K562 (cell line): ENCODE measurements around the gene ANO10. TPM values are rescaled to one million over a fixed set of nuclear protein-coding genes. Genes with fewer than 3 reads are reported as not detected.

ENCODE experiments used
- ATAC-seq: fragments of 200-7000 bp; cut with Tn5 transposase; 3 replicates; pipeline ENCODE4 v1.9.1; 2020; ENCODE audit warnings: moderate library complexity
- BruUV-seq: library from RNA; stranded (reverse); fragments of 400-500 nt; replicated peaks from 2 replicates; lab custom pipeline; 2021; lab: Mats Ljungman, UMichigan
- CTCF ChIA-PET: fragments of 300-600 bp; formaldehyde crosslinking; extraction: SDS; loops from one replicate; lab custom pipeline; 2021; ENCODE audit warnings: low intra/inter-chr PET ratio; lab: Yijun Ruan, JAX
- POLR2A ChIA-PET: fragments of 300-600, 350-650 bp; sonication (Branson Sonifier 250); formaldehyde crosslinking; extraction: SDS; loops from one replicate; lab custom pipeline; 2021; ENCODE audit warnings: antibody characterized with exemption, inconsistent platforms; lab: Yijun Ruan, JAX
- DNase-seq, 4 experiments: peaks; one replicate each; pipeline versions ENCODE4 v3.0.0 to v3.0.0-alpha.2; 2011 to 2018; ENCODE audit warnings: low spot score in 3 of 4, mixed read lengths in 3 of 4; ENCODE audit errors: extremely low read depth in 1 of 4
- FAIRE-seq: peaks from 2 replicates; lab custom pipeline; 2011; peaks lifted over from hg19 to GRCh38; lab: Jason Lieb, UNC
- H2AFZ ChIP-seq: 2 replicates; pipeline ENCODE4 v1.6.0; 2011; ENCODE audit warnings: low read depth, low read length, control low read depth, inconsistent platforms
- H3K27ac ChIP-seq: fragments of 200-600 bp; 3 replicates; pipeline ENCODE4 v1.8.0; 2011; ENCODE audit warnings: low read depth, mild to moderate bottlenecking, control low read depth, inconsistent platforms, low read length, moderate library complexity, mixed read lengths; ENCODE audit errors: extremely low read depth
- H3K27me3 ChIP-seq, 2 experiments: fragments of 300-600 bp in 1 of 2; 2 replicates in 1 of 2; 3 replicates in 1 of 2; pipeline versions ENCODE4 v1.6.0 to v1.8.0; 2011; ENCODE audit warnings: inconsistent platforms in 2 of 2, low read length in 2 of 2, mild to moderate bottlenecking in 1 of 2, mixed read lengths in 1 of 2, moderate library complexity in 1 of 2; ENCODE audit not compliant: control insufficient read depth in 2 of 2, insufficient read depth in 2 of 2
- H3K36me3 ChIP-seq: fragments of 300-600 bp; 3 replicates; pipeline ENCODE4 v1.8.0; 2011; ENCODE audit warnings: mild to moderate bottlenecking, low read length, inconsistent platforms; ENCODE audit not compliant: control insufficient read depth, insufficient read depth
- H3K4me1 ChIP-seq, 2 experiments: fragments of 200-600 bp in 1 of 2; replicated peaks in 1 of 2; 2 replicates in 1 of 2; 3 replicates in 1 of 2; pipeline versions ENCODE4 v1.5.1 to v1.8.0; 2011; ENCODE audit warnings: inconsistent platforms in 2 of 2, low read length in 2 of 2, mild to moderate bottlenecking in 1 of 2, mixed read lengths in 1 of 2, moderate library complexity in 1 of 2; ENCODE audit not compliant: control insufficient read depth in 2 of 2, insufficient read depth in 2 of 2
- H3K4me2 ChIP-seq: 2 replicates; pipeline ENCODE4 v1.6.1; 2011; ENCODE audit warnings: low read length, control low read depth, inconsistent platforms, mixed read lengths; ENCODE audit not compliant: insufficient read depth
- H3K4me3 ChIP-seq: fragments of 200-600 bp; sonication (generic), shearing (Covaris generic); 2 replicates; pipeline ENCODE4 v1.5.1; 2016; ENCODE audit warnings: control low read depth, inconsistent platforms
- H3K79me2 ChIP-seq: fragments of 200-600 bp; 3 replicates; pipeline ENCODE4 v1.8.0; 2011; ENCODE audit warnings: low read length, inconsistent platforms; ENCODE audit not compliant: control insufficient read depth, insufficient read depth
- H3K9ac ChIP-seq, 2 experiments: 2 replicates each; pipeline versions ENCODE4 v1.6.0 to v1.6.1; 2011; ENCODE audit warnings: low read depth in 2 of 2, low read length in 2 of 2, control low read depth in 1 of 2, inconsistent platforms in 1 of 2, mild to moderate bottlenecking in 1 of 2, mixed read lengths in 1 of 2; ENCODE audit not compliant: insufficient read depth in 1 of 2
- H3K9me1 ChIP-seq: one replicate; pipeline ENCODE4 v1.6.0; 2011; ENCODE audit warnings: inconsistent platforms, mild to moderate bottlenecking, low read length, moderate library complexity; ENCODE audit not compliant: control insufficient read depth, insufficient read depth
- H3K9me3 ChIP-seq: replicated peaks from 2 replicates; pipeline ENCODE4 v1.5.1; 2011; ENCODE audit warnings: low read depth, low read length, inconsistent platforms; ENCODE audit not compliant: control insufficient read depth, insufficient read depth
- H4K20me1 ChIP-seq: replicated peaks from 2 replicates; pipeline ENCODE4 v1.6.1; 2011; ENCODE audit warnings: low read length, inconsistent platforms, mixed read lengths; ENCODE audit not compliant: control insufficient read depth, insufficient read depth
- CEBPG ChIP-seq, 3 experiments: fragments of 200-800 bp in 1 of 3; sonication (Bioruptor generic) in 1 of 3; sonication (generic) in 1 of 3; formaldehyde crosslinking in 1 of 3; IDR thresholded peaks in 2 of 3; conservative IDR thresholded peaks in 1 of 3; 2 replicates each; pipeline versions ENCODE4 v1.6.1 to v1.8.0; 2016 to 2022; ENCODE audit warnings: missing compliant biosample characterization in 2 of 3, missing genetic modification characterization in 2 of 3, mild to moderate bottlenecking in 1 of 3, missing genetic modification reagents in 1 of 3
- CSDE1 ChIP-seq, 2 experiments: fragments of 450-650 bp; IDR thresholded peaks; 2 replicates each; pipeline ENCODE4 v1.6.1; 2016; ENCODE audit warnings: mild to moderate bottlenecking in 1 of 2
- CUX1 ChIP-seq: fragments of 200-800 bp; sonication (Bioruptor generic); IDR thresholded peaks from 2 replicates; pipeline ENCODE4 v1.6.1; 2016; ENCODE audit warnings: missing genetic modification characterization, missing compliant biosample characterization
- FOXA1 ChIP-seq: fragments of 450-650 bp; IDR thresholded peaks from 2 replicates; pipeline ENCODE4 v1.6.1; 2016; ENCODE audit warnings: mild to moderate bottlenecking, borderline replicate concordance
- NELFE ChIP-seq: IDR thresholded peaks from 2 replicates; pipeline ENCODE4 v1.6.1; 2011; ENCODE audit warnings: mild to moderate bottlenecking; ENCODE audit not compliant: insufficient read depth, insufficient read length
- OTX1 ChIP-seq: fragments of 450-650 bp; formaldehyde crosslinking; IDR thresholded peaks from 2 replicates; pipeline ENCODE4 v1.4.0; 2022; ENCODE audit warnings: mild to moderate bottlenecking
- PHF8 ChIP-seq: fragments of 200-600 bp; sonication (generic); IDR thresholded peaks from 2 replicates; pipeline ENCODE4 v1.6.1; 2012; ENCODE audit warnings: mixed run types, mild to moderate bottlenecking, inconsistent platforms, low read length, moderate library complexity, borderline replicate concordance
- SLC30A9 ChIP-seq: fragments of 250-450 bp; sonication (Bioruptor Pico); IDR thresholded peaks from 2 replicates; pipeline ENCODE4 v1.8.0; 2022; ENCODE audit warnings: mild to moderate bottlenecking, moderate library complexity
- ZHX1 ChIP-seq: fragments of 150-350 bp; conservative IDR thresholded peaks from 2 replicates; pipeline ENCODE4 v1.6.1; 2014; ENCODE audit warnings: low read length
- whole genome bisulfite sequencing: fragments of 100-300 bp; shearing (Covaris generic); methylation state at CpG from one replicate; pipeline ENCODE4 v1.1.6; 2016; ENCODE audit warnings: low coverage, mixed read lengths; ENCODE audit not compliant: insufficient coverage; ENCODE audit errors: missing lambda C conversion rate; 5-methylcytosine and 5-hydroxymethylcytosine counted together
- in situ Hi-C: fragments of 300-500 bp; cut with MboI; formaldehyde crosslinking; loops from 4 replicates; pipeline ENCODE4 v1.15.0; 2018; ENCODE audit warnings: inconsistent platforms, mixed read lengths
- intact Hi-C: fragments of 100-400 bp; cut with micrococcal nuclease; formaldehyde crosslinking; loops from 2 replicates; pipeline ENCODE4 v1.14.2; 2022
- polyA plus RNA-seq, 8 experiments: library from polyadenylated mRNA; depleted of rRNA in 4 of 8; stranded (reverse) in 5 of 8; unstranded in 3 of 8; fragments of >200 nt; fragmentation: Nextera tagmentation in 2 of 8; fragmentation: Illumina TruSeq in 1 of 8; extraction: Ambion mirVana in 2 of 8; extraction: Trizol in 1 of 8; gene quantifications; 2 replicates each; pipeline versions ENCODE4 v1.2.1 to v1.2.3, GENCODE V29; 2011 to 2014; ENCODE audit warnings: inconsistent platforms in 1 of 8, missing spikeins in 1 of 8
- total RNA-seq, 7 experiments: library from RNA; depleted of rRNA in 6 of 7; stranded (reverse); fragments of >200 nt in 6 of 7; fragmentation: Illumina TruSeq in 2 of 7; extraction: Trizol in 2 of 7; gene quantifications; 2 replicates each; pipeline versions ENCODE4 v1.2.1 to v1.2.3, GENCODE V29; 2011 to 2021; ENCODE audit warnings: low replicate concordance in 1 of 7
- TF ChIP-seq, protein P1 (sequence below): sonication (generic); formaldehyde crosslinking; IDR thresholded peaks from 2 replicates; pipeline ENCODE4 v1.8.0; 2022; ENCODE audit warnings: missing genetic modification reagents, mild to moderate bottlenecking, borderline replicate concordance

The ANO10 gene
- total and polyA plus RNA-seq, 9 of the 15 experiments (the other 6 are each of a cell fraction or from before 2014, with no cell fraction given) = 6.4 to 46.0 (median 32.3) TPM

DNA sequence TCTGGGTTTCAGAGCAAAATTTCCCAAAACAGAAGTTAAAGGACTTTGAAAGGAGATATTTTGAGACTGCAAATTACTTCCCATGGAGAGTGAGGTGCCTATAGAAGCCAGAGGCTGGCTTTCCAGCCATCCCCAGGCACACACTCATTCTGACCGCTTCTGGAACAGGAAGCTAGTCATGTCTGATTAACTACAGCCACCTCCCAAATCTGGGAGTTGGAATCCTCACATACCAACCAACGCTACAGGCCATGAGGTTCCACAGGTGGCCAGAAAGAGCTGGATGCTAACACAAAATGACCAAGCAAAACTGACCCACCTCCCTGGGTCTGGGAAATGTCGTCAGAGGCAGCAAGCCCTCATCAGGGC lies 248.3 kb downstream of the ANO10 start (continued):
- TF ChIP-seq CUX1 (CRISPR knock-in tag) = no peak
- TF ChIP-seq CSDE1 (IDR thresholded peaks at IDR 0.05) = no peak
- no peak for TF ChIP-seq FOXA1

DNA sequence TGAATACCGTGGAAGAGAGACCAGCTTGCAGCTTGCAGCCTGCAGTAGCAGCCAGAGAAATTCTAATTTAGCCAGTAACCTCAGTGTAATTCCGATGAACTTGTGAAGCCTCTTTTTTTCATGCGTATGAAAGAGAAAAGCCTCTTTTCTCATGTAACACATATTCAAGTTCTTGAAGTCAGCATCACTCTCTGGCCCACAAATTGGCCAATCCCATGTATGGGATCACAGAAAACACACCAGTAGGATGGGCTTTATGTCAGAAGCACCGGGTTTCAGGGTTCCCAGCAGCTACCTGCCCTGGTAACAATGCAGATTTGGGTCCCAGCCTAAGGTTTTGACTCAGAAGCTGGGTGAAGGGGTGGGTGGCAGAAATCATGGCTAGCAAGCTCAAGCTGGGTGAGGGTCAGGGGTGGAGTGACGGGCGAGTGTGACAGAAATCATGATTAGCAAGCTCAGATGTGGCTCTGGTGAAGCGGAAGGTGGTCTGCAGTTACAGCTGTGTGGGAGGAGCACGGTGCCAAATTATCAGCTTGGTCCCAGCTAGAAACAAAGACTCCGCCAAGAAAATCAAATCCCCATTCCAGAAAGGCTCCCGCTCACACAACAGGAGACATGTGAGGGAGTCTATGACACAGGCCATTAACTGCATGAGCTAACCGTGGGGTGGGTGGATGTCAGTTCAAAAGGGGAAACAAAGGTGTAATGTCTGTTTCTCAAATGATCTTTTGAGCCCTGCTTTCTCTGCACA lies 248.8 kb downstream of the ANO10 start:
- ChIA-PET POLR2A (interaction anchor here (0.6 to 1.5 kb wide), 3 partner anchors 12 to 47 kb away, joined by 3 to 5 read pairs (median 3); no protein-coding TSS in a partner anchor), CTCF (no interaction called here)
- DNase-seq = no peak
- H3K4me2 ChIP-seq = no peak overlapping the region
- whole genome bisulfite sequencing = 27% methylated on average over 11 of the region's 11 CpGs
- no peaks in the 10 kb centered on the region for H3K36me3 ChIP-seq
- in situ Hi-C loops (no loop called here), intact Hi-C loops (no loop called here)
- H3K27me3 ChIP-seq = no peaks in the 10 kb centered on the region
- FAIRE-seq = no peak
- no peak overlapping the region; a peak in 1 of 4 replicates for H3K9ac ChIP-seq
- no peaks in the 10 kb centered on the region for H3K9me3 ChIP-seq
- H2AFZ ChIP-seq = no peak overlapping the region
- H3K4me1 ChIP-seq = peaks cover 0 to 3% of the 10 kb centered on the region in 2 experiments; a peak in 1 of 5 replicates
- ATAC-seq = no peak
- no peak overlapping the region for H3K27ac ChIP-seq
- no peak overlapping the region for H3K4me3 ChIP-seq
- H3K79me2 ChIP-seq = no peaks in the 10 kb centered on the region
- peaks cover 9% of the 10 kb centered on the region; the same call in 1 of the 2 replicates for H4K20me1 ChIP-seq
- no TSS peak for BruUV-seq
- H3K9me1 ChIP-seq = peaks cover 2% of the 10 kb centered on the region
- TF ChIP-seq, protein P1, sequence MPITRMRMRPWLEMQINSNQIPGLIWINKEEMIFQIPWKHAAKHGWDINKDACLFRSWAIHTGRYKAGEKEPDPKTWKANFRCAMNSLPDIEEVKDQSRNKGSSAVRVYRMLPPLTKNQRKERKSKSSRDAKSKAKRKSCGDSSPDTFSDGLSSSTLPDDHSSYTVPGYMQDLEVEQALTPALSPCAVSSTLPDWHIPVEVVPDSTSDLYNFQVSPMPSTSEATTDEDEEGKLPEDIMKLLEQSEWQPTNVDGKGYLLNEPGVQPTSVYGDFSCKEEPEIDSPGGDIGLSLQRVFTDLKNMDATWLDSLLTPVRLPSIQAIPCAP (CRISPR knock-in tag) = no peak
- TF ChIP-seq ZHX1 (no peak), SLC30A9 (CRISPR knock-in tag) (no peak), OTX1 (CRISPR knock-in tag) (no peak), PHF8 (no peak), CEBPG (CRISPR knock-in tag; IDR thresholded peaks at IDR 0.05) (no peak), CEBPG (tag; conservative IDR thresholded peaks at IDR 0.05 in 1 of 2, IDR thresholded peaks at IDR 0.05 in 1 of 2) (no peak), NELFE (no peak)
